Metanephros (tissue), 1 donor: ENCODE measurements around the gene POLE3. TPM values are rescaled to one million over a fixed set of nuclear protein-coding genes. Genes with fewer than 3 reads are reported as not detected.

Experiments used
- total RNA-seq: library from RNA; depleted of rRNA; stranded (reverse); fragments of >200 nt; gene quantifications from one replicate; pipeline ENCODE4 v1.2.3, GENCODE V29; 2014

Gene POLE3, protein sequence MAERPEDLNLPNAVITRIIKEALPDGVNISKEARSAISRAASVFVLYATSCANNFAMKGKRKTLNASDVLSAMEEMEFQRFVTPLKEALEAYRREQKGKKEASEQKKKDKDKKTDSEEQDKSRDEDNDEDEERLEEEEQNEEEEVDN
- 29.3 TPM for total RNA-seq

DNA sequence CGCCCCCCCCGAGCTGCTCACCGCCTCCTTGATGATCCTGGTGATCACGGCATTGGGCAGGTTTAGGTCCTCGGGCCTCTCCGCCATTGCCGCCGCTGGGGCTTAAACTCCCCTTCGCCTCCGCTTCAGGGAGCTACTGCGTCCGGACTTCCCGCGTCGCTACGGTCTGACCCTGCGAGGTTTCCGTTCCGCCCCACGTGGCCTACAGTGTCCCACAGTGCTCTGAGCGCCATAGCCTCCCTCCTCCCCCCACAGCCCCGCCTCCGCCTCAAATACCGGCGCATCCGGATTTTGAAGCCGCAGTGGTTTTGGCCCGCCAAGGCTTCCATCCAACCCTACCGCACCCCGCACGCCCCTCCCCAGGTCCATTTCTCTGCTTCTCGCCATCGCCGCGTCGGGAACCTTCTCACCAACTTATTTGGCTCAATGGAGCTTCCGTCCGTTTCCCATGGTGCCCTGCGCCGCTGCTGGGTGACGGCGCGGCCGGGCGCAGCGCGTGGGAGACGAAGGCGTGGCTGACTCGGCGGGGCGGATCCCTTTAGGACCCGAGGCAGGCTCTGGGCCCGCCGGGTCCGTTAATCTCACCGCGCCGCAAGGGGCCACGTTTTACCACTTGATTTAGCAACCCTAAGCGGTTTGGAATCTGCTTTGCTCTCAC is at the start of gene POLE3, which contains the start of gene C9orf43:
Gene POLE3, minus strand, starts transcription at position 469 of the 658 bp plus-strand sequence. Its CDS starts 382 bp downstream, at position 87.
Gene C9orf43, plus strand, starts transcription at position 541 of the 658 bp plus-strand sequence. CDS start 2,747 bp downstream, outside the sequence.

DNA sequence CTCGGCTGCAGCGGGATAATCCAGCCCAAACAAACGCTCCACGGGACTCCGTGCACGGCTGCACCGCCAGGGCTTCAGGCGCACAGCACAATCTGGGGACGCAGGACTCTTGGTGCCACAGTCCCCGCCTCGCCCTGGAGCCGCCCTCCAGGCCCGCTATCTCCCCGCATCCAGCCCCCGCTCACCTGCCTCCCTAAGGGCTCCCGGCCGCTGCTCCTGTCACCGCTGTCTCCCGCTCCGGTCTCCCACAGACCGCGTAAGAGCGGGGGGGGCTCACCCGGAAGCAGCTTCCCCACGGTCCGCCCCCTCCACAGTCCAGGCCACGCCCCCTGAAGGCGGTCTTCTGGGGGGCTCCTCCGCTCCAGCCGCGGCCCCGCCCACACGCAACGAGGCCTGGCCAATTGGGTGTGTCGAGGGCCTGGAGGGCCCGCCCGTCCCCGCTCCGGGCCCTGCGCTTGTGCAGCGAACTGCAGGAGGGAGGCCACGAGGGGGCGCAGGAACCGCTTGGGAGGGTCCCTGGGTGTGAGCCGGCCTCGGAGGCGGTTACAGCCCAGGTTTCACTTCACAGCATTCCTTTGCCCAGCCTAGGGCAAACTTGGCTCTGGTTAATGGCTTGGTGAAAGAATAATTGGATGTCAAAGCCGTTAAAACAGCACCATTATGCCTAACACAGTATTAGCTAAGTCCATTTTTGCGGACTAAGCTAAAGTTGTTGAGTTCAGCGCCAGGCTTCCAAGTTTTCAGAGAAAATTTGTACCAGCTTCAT is 9.3 kb downstream of the POLE3 start, which contains the start of gene ALAD:
Gene ALAD, minus strand, starts transcription at position 258 of the 766 bp plus-strand sequence. CDS start 7,725 bp downstream, outside the sequence.

DNA sequence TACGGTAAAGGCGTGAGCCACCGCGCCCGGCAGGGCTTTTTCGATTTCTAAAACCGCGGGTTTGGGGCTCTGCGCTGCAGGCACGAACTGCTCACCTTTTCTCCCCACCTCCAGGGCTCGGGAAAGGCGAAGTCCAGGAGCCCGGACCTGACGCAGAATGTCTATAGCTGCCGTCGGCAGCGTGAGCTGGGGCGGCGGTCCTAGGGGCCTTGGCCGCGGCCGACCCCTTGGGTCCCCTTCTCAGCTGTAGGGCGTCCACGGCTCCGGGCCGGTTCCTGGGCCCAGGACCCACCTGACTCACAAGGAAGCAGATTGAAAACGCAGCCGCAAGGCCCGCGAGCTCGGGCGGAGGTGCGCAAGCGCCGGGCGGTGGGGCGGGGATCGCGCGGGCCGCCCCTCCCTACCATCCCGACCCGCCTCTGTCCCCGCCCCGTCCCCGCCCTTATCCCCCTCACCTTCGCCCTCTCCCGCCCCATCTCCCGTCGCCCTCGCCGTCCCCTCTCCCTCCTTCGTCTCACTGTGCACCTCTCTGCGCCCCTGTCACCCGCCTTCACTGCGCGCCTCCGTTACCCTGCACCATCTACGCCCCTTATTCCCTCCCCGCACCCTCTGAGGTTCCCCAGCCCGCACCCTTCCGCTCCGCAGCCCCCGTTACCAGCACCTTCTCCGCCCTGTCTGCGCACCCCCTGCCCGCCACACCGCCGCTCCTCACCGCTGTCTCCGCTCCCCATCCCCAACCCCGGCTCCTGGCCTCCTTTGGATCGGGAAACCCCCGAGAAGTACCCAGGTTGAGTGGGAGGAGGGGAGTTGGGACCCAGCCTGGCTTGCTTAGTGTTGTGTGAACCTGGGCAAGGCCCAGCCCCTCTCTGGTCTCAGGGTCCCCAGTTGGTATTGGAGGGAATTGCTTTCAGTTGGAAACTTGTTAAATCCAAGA is 33.6 kb downstream of the POLE3 start, which contains the start of gene HDHD3:
Gene HDHD3, minus strand, starts transcription at position 353 of the 934 bp plus-strand sequence. CDS start 2,632 bp downstream, outside the sequence.

Other genes with a start within 250 kb of the POLE3 start
- 23.1 TPM for gene FKBP15, start 189.4 kb downstream of the POLE3 start, total RNA-seq
- 14.2 TPM for gene SLC31A1, start 189.1 kb downstream of the POLE3 start, total RNA-seq
- 14.9 TPM for gene CDC26, start 135.1 kb downstream of the POLE3 start, total RNA-seq
- 22.2 TPM for gene PRPF4, start 135.0 kb downstream of the POLE3 start, total RNA-seq
- 3.1 TPM for gene RNF183, start 107.3 kb downstream of the POLE3 start, total RNA-seq
- gene WDR31, start 70.4 kb downstream of the POLE3 start, total RNA-seq, result 4.4 TPM
- 8.8 TPM for gene BSPRY, start 61.1 kb downstream of the POLE3 start, total RNA-seq
- 30.2 TPM for gene HDHD3, start 33.7 kb downstream of the POLE3 start, total RNA-seq
- 36.5 TPM for gene ALAD, start 9.4 kb downstream of the POLE3 start, total RNA-seq
- gene C9orf43, start 72 bp upstream of the POLE3 start, total RNA-seq, result 0.88 TPM
- 65.4 TPM for gene RGS3, start 53.1 kb upstream of the POLE3 start, total RNA-seq